ENCODE data around the gene RNPS1.

- TF ChIP-seq CTCF (IDR thresholded peaks at IDR 0.05; ENCODE audit: borderline replicate concordance, extremely low read depth, low read length, poor library complexity, severe bottlenecking): no peak
- TF ChIP-seq EZH2 (IDR thresholded peaks at IDR 0.05; ENCODE audit: borderline replicate concordance, low read depth, low read length, severe bottlenecking): no peak
These were observed 25.3 kb downstream of the RNPS1 start for GRCh38 chr16:2242598-2242997.

Measured in DND-41 (cell line).